HG02759 (cell line): ENCODE results near the gene GAS2.

Source experiments
- ATAC-seq: cut with Tn5 transposase; IDR thresholded peaks from one replicate; pipeline ENCODE4 v1.9.1; 2021; ENCODE audit warnings: mild to moderate bottlenecking, moderate library complexity; ENCODE audit not compliant: unreplicated experiment

The GAS2 gene

DNA sequence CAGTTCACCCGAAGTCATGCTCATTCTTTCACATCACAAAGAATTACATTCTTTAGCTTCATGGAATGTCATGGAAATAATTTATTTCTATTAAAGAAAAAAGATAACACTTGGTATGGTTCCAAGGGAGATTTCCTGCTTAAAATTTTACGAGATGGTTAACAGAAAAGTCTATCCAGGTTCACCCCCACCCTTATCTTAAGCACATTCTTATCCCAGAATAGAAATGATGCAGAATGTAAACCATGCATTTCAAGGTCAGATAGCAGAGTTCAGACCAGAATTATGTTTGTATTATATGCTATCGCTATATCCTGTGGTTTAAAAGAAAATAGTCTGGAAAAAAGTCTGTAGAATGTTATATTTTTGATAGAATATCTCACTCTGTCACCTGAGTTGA lies 58.7 kb downstream of the GAS2 start:
- ATAC-seq: no peak

DNA sequence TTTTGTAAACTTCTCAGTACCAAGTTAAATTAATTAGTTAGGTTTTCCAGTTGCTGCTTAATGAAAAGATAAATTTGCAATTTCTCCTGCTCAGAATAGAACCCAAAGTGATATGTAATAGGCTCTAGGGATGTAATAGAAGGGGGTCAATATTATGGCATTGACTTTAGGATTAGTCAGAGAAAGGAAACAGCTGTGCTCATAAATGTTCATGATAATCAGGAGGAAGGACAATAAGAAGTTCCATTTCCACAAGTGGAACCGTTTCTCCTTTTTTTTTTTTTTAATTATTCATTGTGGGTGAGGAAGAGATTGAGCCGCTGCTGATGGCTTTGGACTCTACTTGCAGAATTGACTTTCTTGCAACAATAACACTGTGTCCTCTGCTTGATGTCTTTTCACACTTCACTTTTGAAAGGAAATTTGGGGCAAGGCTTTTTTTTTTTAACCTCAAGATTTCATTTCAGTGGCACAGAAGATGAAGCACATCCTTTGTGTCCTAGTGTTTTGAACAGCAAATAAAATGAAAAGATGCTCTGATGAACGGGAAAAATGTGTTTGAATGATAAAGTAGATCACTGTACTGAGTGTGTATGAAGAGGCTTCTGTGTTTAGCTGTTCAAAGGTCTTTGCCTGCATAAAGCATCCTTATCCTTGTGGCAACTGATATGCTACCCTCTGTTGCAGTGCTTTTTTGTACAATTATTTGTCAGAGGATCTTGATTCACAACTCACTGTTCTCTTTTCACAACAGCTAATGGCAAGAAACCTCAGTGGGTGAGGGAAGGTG lies 62.4 kb downstream of the GAS2 start:
- ATAC-seq: no peak

DNA sequence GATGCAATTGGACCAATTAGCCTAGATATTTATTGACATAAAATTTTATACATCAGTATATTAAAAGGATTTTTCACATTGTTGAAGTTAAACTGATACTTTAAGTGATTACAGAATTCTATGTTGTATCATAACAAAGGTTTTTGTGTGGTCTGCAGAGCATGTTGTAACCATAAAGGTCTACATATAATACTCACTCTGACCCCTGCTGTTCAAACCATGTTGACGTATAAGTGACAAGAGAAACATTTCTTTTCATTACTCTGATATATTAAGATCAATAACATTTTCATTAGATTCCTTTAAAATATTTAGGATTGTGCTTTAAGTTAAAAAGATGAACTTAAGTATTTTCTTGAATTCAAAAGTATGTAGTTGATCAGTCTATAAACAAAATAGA lies 63.9 kb downstream of the GAS2 start:
- peak; percentile 67 for ATAC-seq

DNA sequence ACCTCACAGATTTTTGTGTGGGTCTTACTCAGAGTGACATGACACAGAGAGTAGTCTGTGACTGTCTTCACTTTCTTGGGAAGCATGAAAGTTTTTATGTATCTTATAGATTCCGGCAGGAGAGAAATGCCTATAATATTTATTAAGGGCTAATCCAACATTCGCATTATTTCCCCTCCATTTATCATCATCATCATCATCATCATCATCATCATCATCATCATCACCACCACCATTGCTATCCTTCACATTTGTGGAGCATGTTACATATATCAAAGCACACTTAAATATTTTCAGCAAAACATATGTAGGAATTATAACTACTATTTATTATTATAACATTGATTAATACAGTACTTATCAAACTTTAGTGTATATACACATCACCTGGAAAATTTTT lies 66.2 kb downstream of the GAS2 start:
- no peak for ATAC-seq

DNA sequence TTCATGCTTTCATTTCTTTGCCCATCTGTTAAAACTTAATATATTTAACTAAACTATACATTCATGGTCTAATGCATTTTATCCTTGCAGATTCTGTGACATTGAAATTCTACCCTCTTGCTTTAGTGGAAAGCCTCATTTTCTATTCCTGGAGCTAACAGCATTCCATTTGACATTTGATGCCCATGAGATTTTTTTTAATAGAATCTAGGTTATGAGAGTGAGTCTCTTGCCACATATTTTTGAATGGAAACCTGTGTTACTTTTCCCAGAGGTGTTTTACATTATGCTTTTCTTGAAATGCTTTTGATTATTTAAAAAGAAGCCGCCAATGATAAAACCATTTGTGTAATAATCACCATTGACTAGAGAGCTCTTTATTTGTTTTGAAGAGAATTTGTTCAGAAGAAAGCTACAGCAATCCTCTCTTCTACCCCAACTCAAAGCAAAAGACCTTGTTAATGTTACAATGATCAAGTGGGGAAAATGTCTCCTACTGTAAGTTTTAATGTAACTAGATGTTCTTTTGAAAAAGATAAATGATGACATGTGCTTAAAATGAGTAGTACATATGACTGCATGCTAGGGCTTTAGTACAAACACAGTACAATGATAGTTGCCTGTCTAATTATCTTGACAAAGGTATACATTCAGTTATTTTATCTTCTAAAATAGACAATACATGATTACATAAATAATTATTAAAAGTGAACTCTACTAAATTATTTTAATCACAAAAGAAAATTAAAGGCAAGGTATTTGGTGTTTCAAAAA lies 67.3 kb downstream of the GAS2 start:
- no peak for ATAC-seq

DNA sequence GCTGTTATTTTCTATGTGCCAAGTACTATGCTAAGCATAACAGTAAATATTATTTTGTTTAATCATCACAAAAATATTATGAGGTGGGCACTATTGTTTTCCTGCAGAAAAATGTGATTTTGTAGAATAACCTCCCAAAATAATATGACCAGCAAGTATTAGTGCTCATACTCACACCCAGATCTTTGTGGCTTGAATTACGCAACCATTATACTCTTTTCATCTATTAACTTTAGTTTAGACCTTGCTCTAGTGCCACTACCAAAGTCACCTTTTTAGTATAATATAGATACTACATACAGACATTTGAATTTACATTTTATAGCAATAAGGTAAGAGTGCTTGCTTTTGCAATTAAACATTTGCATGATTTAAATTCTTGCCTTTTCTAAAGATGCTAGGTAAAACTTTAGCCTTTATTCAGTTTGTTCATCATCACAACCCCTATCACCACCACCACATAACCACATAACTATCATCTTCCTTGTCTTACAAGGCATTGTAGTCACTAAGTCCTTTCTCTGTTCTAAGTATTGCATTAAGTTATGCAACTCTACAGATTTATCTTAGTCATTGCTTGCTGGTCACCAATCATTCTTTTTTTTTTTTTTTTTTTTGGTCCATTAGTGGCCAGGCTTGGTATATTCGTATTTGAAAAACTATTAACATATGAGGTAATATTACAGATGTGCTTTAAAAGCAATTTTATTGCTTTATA lies 68.4 kb downstream of the GAS2 start:
- no peak for ATAC-seq

DNA sequence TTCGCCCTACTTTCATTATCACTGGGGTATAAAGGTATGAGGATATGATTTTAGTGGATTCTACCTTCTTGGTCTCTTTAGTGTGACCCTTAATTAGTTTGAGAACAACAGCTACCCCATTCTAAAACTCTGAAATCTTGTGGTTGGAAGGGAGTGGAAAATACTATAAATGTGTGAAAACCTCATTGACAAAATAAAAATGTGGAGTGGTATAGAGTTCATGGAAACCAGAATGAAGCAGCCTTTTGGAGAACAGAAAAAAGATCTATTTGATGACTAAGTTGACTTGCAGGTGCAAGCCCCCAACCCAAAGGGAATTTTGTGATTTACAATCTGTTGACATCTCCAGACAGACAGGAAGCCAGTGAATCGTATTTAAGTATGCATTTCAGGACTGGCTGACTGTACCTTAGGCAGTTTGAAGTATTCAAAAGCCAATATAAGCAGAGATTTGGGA lies 75.8 kb downstream of the GAS2 start:
- no peak for ATAC-seq

DNA sequence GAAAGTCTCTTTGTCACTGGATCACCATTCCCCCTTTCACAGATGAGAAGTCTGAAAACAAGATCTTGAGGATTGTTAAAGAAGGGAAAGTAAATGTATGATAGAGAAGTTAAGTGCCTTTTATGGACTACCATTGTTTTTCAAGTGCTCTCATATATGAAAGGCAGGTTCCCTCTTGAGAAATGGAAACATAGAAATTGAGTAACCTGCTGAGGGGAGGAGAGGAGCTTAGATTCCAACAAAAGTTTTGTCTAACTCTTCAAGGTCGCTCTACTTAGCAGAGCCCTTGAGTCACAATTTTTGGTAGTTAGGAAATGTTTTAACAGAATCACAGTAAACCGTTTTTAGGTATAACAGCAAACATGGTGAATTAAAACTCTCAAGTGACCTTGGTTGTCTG lies 83.1 kb downstream of the GAS2 start:
- no peak for ATAC-seq

DNA sequence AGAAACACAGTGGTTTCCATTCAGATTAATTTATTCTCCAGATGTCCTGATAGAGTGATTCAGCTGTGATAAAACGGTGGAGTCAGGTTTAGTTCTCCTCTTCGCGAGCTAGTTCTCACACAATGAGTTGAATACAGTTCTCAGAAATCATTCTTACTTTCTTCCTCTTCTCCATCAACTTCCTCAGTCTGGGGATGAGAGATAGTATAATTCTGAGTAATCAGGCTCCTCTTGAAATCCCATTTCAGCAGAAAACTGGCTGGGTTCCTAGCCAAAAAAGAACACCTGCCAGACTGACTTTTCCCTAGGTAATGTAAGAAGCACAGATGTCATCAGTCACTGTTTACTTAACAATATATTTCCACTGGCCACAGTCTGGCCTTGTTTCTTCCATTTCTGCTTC lies 86.5 kb downstream of the GAS2 start:
- peak; percentile 46 for ATAC-seq

DNA sequence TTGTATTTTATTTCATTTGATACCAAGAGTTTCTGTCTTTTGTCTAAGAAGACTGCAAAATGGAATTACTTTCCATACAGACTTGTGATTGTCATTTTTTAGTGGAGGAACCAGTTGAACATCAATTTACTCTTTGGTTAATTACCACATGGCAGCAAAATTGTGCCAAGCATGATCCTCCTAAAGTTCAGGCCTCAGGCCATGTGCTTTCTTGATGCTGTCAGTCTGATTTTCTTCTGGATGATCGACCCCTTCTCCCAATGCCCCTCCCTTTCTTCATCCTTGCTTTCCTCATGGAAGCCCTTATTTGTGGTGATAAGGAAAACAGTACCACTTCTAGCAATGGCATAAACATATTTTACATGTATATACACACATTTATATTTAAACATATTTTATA lies 87.0 kb downstream of the GAS2 start:
- ATAC-seq: no peak

DNA sequence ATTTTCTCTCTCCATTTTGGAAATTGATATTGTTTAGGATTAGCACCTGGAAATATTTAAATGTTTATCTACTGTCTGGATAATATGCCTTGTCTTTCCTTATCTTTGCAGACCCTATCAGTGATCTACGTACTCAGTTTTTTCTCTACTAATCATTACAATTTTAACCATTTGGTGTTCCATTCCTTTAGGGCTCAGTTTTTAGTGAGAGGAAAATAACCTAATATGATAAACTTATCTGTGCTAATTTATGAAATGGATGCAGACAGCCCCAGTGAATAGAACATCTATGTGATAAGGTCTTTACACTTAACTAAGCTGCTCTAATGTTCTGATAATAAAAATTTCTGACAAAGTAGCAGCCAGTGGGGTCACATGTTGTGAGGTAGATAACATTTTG lies 94.7 kb downstream of the GAS2 start:
- ATAC-seq: no peak

DNA sequence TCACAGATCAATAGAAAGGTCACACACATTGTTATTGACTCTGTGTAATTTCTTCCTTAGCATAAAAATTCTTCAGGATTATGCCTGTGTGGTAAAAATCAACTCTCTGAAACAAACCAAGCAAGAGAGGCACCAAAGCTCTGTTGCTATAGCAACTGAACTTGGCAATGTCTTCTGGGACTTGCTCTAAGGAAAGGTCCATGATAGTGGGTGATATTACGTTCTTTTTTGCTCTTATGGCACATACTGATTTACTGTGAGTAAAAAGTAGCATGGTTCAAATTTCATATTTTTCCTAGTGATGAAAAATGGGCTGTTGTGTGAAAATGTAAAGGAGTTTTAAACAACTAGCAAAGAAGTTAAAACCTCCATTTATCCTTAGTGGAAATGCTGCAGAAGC lies 96.8 kb downstream of the GAS2 start:
- no peak for ATAC-seq

DNA sequence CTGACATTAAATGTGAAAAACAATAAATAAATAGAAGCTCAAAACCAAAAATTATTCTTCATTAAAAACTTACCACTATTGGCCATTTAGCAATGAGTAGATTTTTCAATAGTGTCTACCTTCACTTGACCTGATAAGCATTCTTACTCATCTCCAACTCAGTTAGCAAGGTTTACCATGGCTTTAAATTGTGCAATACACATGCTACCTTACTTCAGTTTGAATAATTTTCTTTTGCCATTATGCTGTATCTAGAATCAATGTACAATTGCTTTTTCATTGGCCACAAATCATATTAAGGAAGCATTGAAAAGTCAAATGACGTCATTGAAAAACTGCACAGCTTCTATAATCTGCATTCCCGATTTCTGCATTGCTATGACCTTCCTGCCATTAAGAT lies 98.3 kb downstream of the GAS2 start:
- no peak for ATAC-seq

DNA sequence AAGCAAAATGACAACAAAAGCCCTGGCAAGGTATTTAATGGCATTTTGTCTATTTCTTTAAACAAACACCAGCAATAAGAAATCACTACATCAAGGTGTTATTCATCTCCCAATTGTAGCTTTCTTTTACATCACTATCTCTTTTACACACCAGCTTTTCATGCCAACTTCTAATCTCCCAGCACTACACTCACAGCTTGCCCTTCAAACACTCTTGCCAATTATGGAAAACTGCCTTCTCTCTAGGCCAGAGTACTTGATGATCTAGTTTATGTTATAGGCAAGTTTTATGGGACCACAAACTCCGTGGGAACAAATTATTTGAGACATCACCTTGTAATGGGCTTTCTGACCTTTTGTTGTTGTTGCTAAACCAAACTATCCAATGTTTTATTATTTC lies 101.9 kb downstream of the GAS2 start:
- ATAC-seq: no peak

DNA sequence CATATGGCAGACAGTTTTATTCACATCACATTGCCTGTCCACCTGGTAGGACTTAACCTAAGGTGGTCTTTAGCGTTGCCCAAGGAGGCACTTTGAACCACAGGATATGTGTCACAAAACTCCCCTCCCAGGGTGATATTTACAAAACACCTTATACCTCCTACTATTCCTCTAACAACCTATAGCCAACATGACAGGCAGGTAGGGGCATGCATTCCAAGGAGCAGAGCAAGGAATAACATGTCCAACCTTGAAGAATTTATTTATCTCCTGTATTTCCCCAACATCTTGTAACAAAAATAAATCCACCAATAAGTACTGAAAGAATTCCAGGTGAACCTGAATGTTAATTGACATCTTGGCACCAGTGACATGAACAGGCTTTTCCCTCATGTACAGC lies 102.7 kb downstream of the GAS2 start:
- ATAC-seq: no peak

DNA sequence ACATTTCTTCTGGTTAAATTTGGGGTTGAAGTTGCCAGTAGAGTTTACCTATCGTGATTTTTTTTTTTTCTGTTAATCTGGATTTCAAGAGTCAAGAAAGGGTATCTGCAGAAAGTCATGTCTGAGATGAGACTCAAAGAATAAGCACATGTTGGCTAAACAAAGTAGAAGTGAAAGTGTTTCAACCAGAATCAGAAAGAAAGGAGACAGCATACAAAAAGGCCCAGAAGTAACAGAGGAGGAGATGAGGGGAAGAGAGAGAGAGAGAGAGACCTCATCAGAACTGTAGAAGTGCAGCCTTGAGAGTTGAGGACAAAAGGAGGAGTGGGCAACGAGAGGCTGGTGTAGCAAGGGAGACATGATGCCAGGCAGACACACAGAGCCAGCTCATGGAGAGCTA lies 108.3 kb downstream of the GAS2 start:
- peak; percentile 66 for ATAC-seq

DNA sequence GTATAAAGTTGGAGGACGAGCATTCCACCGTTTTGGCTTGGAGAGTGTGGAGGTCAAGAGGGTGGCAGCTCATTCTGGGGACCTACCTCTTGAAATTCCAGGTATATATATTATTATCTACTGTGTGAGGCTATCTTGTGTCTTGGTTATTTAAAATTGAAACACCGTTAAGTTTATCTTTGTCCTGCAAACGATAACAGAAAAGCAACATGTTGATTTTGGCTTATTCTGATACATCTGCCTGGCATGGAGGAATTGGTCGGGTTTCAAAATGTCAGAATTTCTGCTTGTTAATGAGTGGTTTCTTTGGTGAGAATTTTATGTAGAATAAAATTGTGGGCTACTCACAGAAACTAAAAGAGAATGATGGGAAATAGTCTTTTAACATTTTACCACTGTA lies 108.8 kb downstream of the GAS2 start:
- ATAC-seq: no peak

DNA sequence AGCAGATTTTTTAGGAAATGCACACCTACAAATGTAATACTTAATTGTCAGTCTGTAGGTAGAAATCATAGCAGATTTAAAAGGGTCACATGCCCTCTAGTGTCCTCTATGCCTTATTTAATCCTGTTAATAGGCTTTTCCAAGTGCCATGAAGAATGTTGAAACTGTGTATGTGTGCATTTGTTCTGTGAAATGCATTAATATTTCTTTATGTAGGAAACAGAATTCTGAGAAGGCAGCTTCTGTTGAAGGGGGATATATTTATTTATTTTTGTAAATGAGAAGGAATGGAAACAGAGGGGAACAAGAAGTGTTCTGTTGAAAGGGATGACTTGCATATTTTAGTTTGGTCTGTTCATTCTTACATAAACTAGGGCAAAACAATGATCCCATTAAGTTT lies 112.2 kb downstream of the GAS2 start:
- ATAC-seq: no peak

DNA sequence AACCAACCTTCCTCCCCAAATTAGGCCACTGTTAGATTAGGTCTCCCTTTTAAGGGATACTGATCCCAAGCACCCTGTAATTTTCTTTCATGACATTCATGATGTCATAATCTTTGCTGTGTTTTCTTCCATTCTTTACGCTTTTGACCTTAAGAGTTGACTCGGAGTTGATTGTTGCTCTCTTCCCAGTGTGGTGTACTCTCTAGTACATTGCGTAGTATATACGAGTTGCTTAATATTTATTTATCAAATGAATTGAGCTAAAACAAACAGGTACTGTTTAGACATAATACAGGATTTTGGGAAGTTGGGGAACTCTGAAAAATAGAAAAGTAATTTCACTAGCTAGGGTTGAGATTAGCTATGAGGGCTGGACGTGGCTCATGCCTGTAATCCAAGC lies 113.4 kb downstream of the GAS2 start:
- no peak for ATAC-seq

DNA sequence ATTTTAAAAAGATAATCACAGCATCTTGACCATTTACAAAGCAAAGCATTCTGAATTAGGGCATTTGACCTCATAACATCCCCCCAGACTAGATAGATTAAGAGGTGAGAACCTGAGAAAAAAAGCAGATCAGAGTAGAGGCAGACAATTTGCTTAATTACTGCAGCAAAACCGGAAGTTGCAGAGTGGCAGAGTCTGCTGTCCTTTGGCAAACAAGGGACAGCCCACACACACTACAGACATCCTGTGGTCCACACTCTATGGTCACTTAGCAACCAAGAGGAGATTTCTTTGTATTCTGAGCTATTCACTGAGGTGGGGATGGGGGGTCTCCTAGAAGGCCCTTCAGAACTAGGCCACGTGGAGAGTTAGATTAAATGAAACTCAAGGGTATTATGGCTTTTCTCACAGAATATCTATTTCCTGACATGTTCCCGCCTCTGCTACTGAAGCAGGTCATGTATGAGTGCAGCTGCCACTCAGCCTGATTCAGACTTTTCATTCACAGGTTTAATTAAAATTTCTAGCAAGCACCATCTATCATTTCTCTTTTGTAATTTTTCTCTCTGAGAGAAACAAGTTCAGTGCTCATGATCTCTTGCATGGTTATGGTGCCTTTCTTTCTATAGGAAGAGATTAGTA lies 114.7 kb downstream of the GAS2 start:
- peak; percentile 92 for ATAC-seq

DNA sequence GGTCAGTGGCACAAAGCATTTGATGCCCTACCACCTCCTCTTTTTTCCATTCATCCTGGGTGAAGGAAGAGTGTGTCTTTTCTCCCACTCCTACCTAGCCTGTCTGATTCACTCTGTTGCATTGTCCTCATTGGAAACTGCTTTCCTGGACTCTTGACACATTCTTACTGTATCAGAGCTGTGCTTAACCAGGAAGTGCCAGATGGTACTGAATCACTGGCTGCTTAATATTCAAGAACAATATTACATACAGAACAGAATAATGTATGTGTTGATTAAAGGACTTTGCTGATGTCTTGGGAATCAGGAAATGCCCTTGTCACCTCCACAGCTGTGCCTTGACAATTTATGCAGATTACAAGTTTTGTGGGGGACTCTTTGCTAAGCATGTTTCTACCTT lies 118.8 kb downstream of the GAS2 start:
- ATAC-seq: no peak
